Activated CD8-positive, alpha-beta memory T cell treated with anti-CD3 and anti-CD28 coated beads, Interleukin-2, amount 10 ng/mL, durations not matched to agents 7 days and 5 days (primary cell): Measurements from ENCODE around the gene VIPR2. TPM values are rescaled to one million over a fixed set of nuclear protein-coding genes. Genes with fewer than 3 reads are reported as not detected.
"Not testable (repeated sequence)": the region's sequence is repeated elsewhere in the genome, so short reads cannot be mapped to it uniquely, and the experiment has no call there.

Experiments
- ATAC-seq: fragments of 150-1000 bp; cut with Tn5 transposase; one replicate; pipeline ENCODE4 v1.10.0; 2021; ENCODE audit warnings: moderate library complexity
- CTCF ChIA-PET: fragments of 350-600 bp; sonication (Branson Sonifier 250); formaldehyde crosslinking; loops from one replicate; lab custom pipeline; 2021; ENCODE audit warnings: antibody characterized with exemption; lab: Charles Lee
- DNase-seq: peaks from one replicate; pipeline ENCODE4 v3.0.0-alpha.2; 2020
- H3K27ac Mint-ChIP-seq: one replicate; pipeline ENCODE4 v1.8.0; 2021; ENCODE audit warnings: mild to moderate bottlenecking, mixed read lengths
- H3K27me3 Mint-ChIP-seq: one replicate; pipeline ENCODE4 v1.8.0; 2021; ENCODE audit warnings: mixed read lengths
- H3K36me3 Mint-ChIP-seq: one replicate; pipeline ENCODE4 v1.8.0; 2021; ENCODE audit warnings: mild to moderate bottlenecking, mixed read lengths
- H3K4me1 Mint-ChIP-seq: one replicate; pipeline ENCODE4 v1.8.0; 2021; ENCODE audit warnings: mixed read lengths
- H3K4me3 Mint-ChIP-seq: one replicate; pipeline ENCODE4 v1.8.0; 2021; ENCODE audit warnings: mild to moderate bottlenecking, moderate library complexity, mixed read lengths
- H3K9me3 Mint-ChIP-seq: one replicate; pipeline ENCODE4 v1.8.0; 2022; ENCODE audit warnings: low read depth, mixed read lengths
- total RNA-seq, 2 experiments: library from RNA; stranded (reverse); gene quantifications; one replicate each; pipeline ENCODE4 v1.2.3, GENCODE V29; 2021

The VIPR2 gene
- total RNA-seq, 2 experiments from 2014 or later: 0.05 TPM; not detected in 1

- Mint-ChIP-seq H3K9me3 (peaks cover 3% of the 10 kb centered on the region), H3K4me3 (no peak overlapping the region), H3K27me3 (no peaks in the 10 kb centered on the region), H3K27ac (no peak overlapping the region), H3K36me3 (no peaks in the 10 kb centered on the region), H3K4me1 (no peaks in the 10 kb centered on the region)
- CTCF ChIA-PET: no interaction called here
- DNase-seq (no peak), ATAC-seq (no peak)
These were observed 21.9 kb upstream of the VIPR2 start for GRCh38 chr7:159166530-159166929.

GRCh38 chr7:159165352-159165751, 20.7 kb upstream of the VIPR2 start:
- no peaks in the 10 kb centered on the region for H3K4me1 Mint-ChIP-seq
- CTCF ChIA-PET: no interaction called here
- no peaks in the 10 kb centered on the region for H3K36me3 Mint-ChIP-seq
- no peak overlapping the region for H3K4me3 Mint-ChIP-seq
- peaks cover 2% of the 10 kb centered on the region for H3K9me3 Mint-ChIP-seq
- ATAC-seq (no peak), DNase-seq (no peak)
- H3K27me3 Mint-ChIP-seq: no peaks in the 10 kb centered on the region
- H3K27ac Mint-ChIP-seq: no peak overlapping the region

GRCh38 chr7:159163703-159164301, 19.1 kb upstream of the VIPR2 start:
- CTCF ChIA-PET, H3K4me1 Mint-ChIP-seq: not testable (repeated sequence)

GRCh38 chr7:159162050-159162626, 17.5 kb upstream of the VIPR2 start:
- H3K4me3 Mint-ChIP-seq, ATAC-seq, H3K4me1 Mint-ChIP-seq, CTCF ChIA-PET, H3K36me3 Mint-ChIP-seq, DNase-seq, H3K27ac Mint-ChIP-seq, H3K9me3 Mint-ChIP-seq, H3K27me3 Mint-ChIP-seq: not testable (repeated sequence)

More at GRCh38 chr7:159163703-159164301, 19.1 kb upstream of the VIPR2 start:
- H3K4me3 Mint-ChIP-seq, H3K36me3 Mint-ChIP-seq, ATAC-seq, H3K27me3 Mint-ChIP-seq, H3K9me3 Mint-ChIP-seq, DNase-seq, H3K27ac Mint-ChIP-seq: not testable (repeated sequence)

GRCh38 chr7:159160450-159160849, 15.8 kb upstream of the VIPR2 start:
- Mint-ChIP-seq H3K27ac (no peak overlapping the region), H3K4me1 (no peaks in the 10 kb centered on the region), H3K9me3 (no peaks in the 10 kb centered on the region), H3K36me3 (no peaks in the 10 kb centered on the region), H3K4me3 (no peak overlapping the region), H3K27me3 (no peaks in the 10 kb centered on the region)
- CTCF ChIA-PET: no interaction called here
- DNase-seq (no peak), ATAC-seq (no peak)

- DNase-seq: no peak
- Mint-ChIP-seq H3K27ac (no peak overlapping the region), H3K4me1 (no peaks in the 10 kb centered on the region), H3K4me3 (no peak overlapping the region), H3K27me3 (no peaks in the 10 kb centered on the region), H3K36me3 (no peaks in the 10 kb centered on the region), H3K9me3 (no peaks in the 10 kb centered on the region)
- CTCF ChIA-PET: no interaction called here
- ATAC-seq: no peak
These were observed 15.1 kb upstream of the VIPR2 start for GRCh38 chr7:159159731-159160130.

GRCh38 chr7:159158888-159159405, 14.3 kb upstream of the VIPR2 start:
- H3K36me3 Mint-ChIP-seq: no peaks in the 10 kb centered on the region
- H3K27ac Mint-ChIP-seq: no peak overlapping the region
- H3K4me1 Mint-ChIP-seq: no peaks in the 10 kb centered on the region
- H3K27me3 Mint-ChIP-seq: no peaks in the 10 kb centered on the region
- no peak for DNase-seq
- H3K9me3 Mint-ChIP-seq: no peaks in the 10 kb centered on the region
- H3K4me3 Mint-ChIP-seq: no peak overlapping the region
- no peak for ATAC-seq
- CTCF ChIA-PET: no interaction called here

GRCh38 chr7:159158125-159158887, 13.6 kb upstream of the VIPR2 start:
- Mint-ChIP-seq H3K27ac (no peak overlapping the region), H3K36me3 (no peaks in the 10 kb centered on the region), H3K4me1 (no peaks in the 10 kb centered on the region), H3K27me3 (no peaks in the 10 kb centered on the region), H3K4me3 (no peak overlapping the region), H3K9me3 (no peaks in the 10 kb centered on the region)
- ATAC-seq: no peak
- CTCF ChIA-PET: no interaction called here
- DNase-seq: no peak

- Mint-ChIP-seq H3K4me1 (no peaks in the 10 kb centered on the region), H3K27ac (no peak overlapping the region), H3K9me3 (no peaks in the 10 kb centered on the region), H3K27me3 (no peaks in the 10 kb centered on the region), H3K36me3 (no peaks in the 10 kb centered on the region), H3K4me3 (no peak overlapping the region)
- ATAC-seq (no peak), DNase-seq (no peak)
- CTCF ChIA-PET: no interaction called here
These were observed 13.0 kb upstream of the VIPR2 start for GRCh38 chr7:159157714-159158113.

GRCh38 chr7:159156436-159157245, 12.0 kb upstream of the VIPR2 start:
- Mint-ChIP-seq H3K36me3 (no peaks in the 10 kb centered on the region), H3K9me3 (no peaks in the 10 kb centered on the region), H3K4me3 (no peak overlapping the region), H3K27me3 (no peaks in the 10 kb centered on the region), H3K27ac (no peak overlapping the region), H3K4me1 (no peaks in the 10 kb centered on the region)
- ATAC-seq: no peak
- no peak for DNase-seq
- CTCF ChIA-PET: no interaction called here

GRCh38 chr7:159155410-159155809, 10.7 kb upstream of the VIPR2 start:
- Mint-ChIP-seq H3K27me3 (no peaks in the 10 kb centered on the region), H3K4me1 (no peaks in the 10 kb centered on the region), H3K4me3 (no peak overlapping the region), H3K9me3 (no peaks in the 10 kb centered on the region), H3K27ac (no peak overlapping the region), H3K36me3 (no peaks in the 10 kb centered on the region)
- CTCF ChIA-PET: no interaction called here
- DNase-seq (no peak), ATAC-seq (no peak)

- Mint-ChIP-seq H3K4me3 (no peak overlapping the region), H3K27me3 (no peaks in the 10 kb centered on the region), H3K9me3 (no peaks in the 10 kb centered on the region), H3K4me1 (no peaks in the 10 kb centered on the region), H3K27ac (no peak overlapping the region), H3K36me3 (no peaks in the 10 kb centered on the region)
- ATAC-seq (no peak), DNase-seq (no peak)
- CTCF ChIA-PET: no interaction called here
These were observed 9.6 kb upstream of the VIPR2 start for GRCh38 chr7:159154243-159154642.

GRCh38 chr7:159153511-159153910, 8.8 kb upstream of the VIPR2 start:
- ATAC-seq (no peak), DNase-seq (no peak)
- Mint-ChIP-seq H3K27ac (no peak overlapping the region), H3K4me3 (no peak overlapping the region), H3K36me3 (no peaks in the 10 kb centered on the region), H3K4me1 (no peaks in the 10 kb centered on the region), H3K27me3 (no peaks in the 10 kb centered on the region), H3K9me3 (no peaks in the 10 kb centered on the region)
- CTCF ChIA-PET: no interaction called here
